HG02642 (cell line): ENCODE results near the gene INPP5A.
"Not testable (repeated sequence)": the region's sequence is repeated elsewhere in the genome, so short reads cannot be mapped to it uniquely, and the experiment has no call there.

ENCODE experiments used
- ATAC-seq: cut with Tn5 transposase; IDR thresholded peaks from one replicate; pipeline ENCODE4 v1.9.1; 2021; ENCODE audit warnings: mild to moderate bottlenecking; ENCODE audit not compliant: unreplicated experiment, poor library complexity

The INPP5A gene

DNA sequence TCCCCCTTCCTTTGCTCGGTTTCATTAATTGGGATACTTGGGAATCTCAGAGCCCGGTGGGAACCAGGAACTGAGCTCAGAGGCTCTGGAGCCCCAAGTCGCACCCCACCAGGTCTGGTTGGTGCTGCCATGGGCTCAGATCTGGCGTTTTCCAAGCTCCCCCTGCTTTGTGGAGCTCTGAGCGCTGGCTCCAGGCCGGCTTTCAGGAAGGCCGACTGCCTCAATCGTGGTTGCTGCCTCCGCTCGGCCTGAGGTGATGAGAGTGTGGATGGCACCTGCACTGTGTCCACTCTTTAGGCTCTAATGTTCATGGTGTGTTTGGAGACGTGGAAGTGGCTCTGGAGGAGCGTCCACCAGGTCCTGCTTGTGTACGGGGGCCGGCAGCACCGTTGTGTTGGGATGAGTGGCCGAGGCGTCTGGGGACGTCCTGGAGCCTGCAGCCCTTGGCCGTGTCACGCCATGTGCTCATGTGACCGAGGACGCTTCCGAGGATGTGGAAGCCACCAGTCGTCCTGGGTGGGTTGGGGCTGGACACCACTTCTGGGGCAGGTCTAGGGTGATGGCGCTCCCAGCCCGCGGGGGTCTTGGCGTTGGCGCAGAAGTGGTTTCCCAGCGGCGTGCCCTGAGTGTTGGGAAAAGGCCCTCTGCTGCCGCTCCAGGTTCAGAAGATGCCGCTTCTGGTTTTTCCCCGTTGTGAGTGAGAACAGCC is 8.2 kb downstream of the INPP5A start:
- ATAC-seq, result no peak

GRCh38 chr10:132546567-132547420 is 9.2 kb downstream of the INPP5A start:
- no peak for ATAC-seq

- ATAC-seq, result no peak
Measured at GRCh38 chr10:132547421-132547861, 9.9 kb downstream of the INPP5A start.

- ATAC-seq, result no peak
Measured at GRCh38 chr10:132548106-132548823, 10.7 kb downstream of the INPP5A start.

DNA sequence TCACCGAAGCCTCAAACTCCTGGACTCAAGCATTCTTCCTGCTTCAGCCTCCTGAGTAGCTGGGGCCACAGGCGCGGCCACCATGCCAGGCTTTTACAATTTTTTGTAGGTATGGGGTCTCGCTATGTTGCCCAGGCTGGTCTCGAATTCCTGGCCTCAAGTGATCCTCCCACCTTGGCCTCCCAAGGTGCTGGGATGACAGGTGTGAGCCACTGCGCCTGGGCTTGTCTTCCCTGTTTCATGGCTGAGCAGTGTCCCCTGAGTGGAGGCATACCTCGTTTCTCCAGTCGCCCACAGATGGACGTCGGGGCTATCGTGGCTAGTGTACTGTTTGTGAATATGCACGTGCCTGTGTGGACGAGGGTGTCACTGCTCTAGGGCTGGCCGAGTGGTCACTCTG is 11.3 kb downstream of the INPP5A start:
- ATAC-seq, result no peak

- no peak for ATAC-seq
Measured at GRCh38 chr10:132549371-132549770, 11.8 kb downstream of the INPP5A start.

- ATAC-seq, result no peak
Measured at GRCh38 chr10:132550366-132551092, 12.9 kb downstream of the INPP5A start.

DNA sequence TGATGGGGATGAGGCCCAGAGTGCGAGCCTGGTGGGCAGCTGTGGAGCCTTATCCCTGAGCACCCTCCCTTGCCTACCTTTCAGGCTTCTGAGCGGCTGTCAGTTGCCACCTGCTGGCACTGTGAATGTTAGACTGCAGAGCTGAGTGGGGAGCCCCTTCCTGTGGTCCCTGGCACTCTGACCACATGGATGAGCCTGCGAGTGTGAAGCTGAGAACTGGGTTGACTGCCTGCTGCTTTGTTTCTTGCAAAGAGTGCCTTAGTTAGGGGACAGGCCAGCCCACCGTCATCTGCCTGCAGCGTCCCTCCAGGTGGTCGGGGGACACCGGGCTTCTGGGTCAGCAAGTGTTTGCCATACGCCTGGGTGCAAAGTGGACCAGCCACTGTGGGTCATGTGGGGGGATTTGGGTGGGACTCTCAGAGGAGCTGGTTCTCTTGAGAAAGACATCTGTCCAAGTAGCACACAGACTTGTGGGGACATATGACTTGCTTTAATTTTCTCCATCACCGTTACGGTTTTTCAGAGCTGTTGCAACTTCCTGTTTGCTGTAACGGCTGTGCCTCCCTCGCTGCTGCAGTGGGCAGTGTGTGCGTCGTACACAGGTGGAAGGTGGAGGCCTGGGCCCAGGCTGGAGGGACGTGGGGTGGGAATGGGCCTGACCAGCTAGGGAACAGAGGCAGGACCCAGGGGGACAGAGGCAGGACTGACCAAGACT is 13.7 kb downstream of the INPP5A start:
- peak; percentile 59 for ATAC-seq

GRCh38 chr10:132551808-132552130 is 14.2 kb downstream of the INPP5A start:
- peak; percentile 14 for ATAC-seq

DNA sequence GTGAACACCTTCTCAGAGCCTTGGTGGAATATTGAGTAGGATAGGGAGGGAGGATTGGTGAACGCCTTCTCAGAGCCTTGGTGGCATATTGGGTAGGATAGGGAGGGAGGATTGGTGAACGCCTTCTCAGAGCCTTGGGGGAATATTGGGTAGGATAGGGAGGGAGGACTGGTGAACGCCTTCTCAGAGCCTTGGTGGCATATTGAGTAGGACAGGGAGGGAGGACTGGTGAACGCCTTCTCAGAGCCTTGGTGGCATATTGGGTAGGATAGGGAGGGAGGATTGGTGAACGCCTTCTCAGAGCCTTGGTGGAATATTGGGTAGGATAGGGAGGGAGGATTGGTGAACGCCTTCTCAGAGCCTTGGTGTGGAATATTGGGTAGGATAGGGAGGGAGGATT is 15.0 kb downstream of the INPP5A start:
- ATAC-seq, result not testable (repeated sequence)

DNA sequence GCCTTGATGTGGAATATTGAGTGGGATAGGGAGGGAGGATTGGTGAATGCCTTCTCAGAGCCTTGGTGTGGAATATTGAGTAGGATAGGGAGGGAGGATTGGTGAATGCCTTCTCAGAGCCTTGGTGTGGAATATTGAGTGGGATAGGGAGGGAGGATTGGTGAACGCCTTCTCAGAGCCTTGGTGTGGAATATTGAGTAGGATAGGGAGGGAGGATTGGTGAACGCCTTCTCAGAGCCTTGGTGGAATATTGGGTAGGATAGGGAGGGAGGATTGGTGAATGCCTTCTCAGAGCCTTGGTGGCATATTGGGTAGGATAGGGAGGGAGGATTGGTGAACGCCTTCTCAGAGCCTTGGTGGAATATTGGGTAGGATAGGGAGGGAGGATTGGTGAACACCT is 16.0 kb downstream of the INPP5A start:
- ATAC-seq, result not testable (repeated sequence)

DNA sequence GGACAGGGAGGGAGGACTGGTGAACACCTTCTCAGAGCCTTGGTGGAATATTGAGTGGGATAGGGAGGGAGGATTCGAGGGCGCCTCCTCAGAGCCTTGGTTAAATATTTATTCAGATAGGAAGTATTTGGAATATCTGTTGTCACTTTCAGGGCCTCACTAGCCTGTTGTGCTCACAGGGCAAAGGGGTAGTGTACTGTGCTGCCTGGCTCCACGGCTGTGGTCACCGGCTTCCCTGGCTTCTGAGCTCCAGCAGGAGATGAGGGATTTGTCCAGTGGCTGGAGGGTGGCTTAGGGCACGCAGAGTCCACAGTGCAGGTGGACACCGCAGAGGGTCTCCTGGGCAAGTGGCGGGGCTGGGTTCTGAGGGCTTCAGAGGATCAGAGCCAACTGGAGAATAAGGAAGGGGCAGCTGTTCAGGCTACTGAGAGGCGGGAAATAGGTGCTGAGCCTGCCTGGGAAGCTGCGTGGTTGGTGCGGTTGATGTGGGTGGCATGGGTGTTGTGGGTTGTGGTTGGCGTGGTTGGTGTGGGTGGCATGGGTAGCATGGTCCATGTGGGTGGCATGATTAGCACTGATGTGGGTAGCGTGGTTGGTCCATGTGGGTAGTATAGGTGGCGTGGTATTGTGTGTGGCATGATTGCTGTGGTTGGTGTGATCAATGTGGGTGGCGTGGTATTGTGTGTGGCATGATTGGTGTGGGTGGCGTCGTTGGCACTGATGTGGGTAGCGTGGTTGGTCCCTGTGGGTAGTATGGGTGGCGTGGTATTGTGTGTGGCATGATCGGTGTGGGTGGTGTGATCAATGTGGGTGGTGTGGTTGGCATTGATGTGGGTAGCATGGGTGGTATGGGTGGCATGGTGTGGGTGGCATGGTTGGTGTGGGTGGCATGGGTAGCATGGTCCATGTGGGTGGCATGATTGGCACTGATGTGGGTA is 16.7 kb downstream of the INPP5A start:
- no peak for ATAC-seq

GRCh38 chr10:132554991-132555647 is 17.5 kb downstream of the INPP5A start:
- ATAC-seq, result no peak

DNA sequence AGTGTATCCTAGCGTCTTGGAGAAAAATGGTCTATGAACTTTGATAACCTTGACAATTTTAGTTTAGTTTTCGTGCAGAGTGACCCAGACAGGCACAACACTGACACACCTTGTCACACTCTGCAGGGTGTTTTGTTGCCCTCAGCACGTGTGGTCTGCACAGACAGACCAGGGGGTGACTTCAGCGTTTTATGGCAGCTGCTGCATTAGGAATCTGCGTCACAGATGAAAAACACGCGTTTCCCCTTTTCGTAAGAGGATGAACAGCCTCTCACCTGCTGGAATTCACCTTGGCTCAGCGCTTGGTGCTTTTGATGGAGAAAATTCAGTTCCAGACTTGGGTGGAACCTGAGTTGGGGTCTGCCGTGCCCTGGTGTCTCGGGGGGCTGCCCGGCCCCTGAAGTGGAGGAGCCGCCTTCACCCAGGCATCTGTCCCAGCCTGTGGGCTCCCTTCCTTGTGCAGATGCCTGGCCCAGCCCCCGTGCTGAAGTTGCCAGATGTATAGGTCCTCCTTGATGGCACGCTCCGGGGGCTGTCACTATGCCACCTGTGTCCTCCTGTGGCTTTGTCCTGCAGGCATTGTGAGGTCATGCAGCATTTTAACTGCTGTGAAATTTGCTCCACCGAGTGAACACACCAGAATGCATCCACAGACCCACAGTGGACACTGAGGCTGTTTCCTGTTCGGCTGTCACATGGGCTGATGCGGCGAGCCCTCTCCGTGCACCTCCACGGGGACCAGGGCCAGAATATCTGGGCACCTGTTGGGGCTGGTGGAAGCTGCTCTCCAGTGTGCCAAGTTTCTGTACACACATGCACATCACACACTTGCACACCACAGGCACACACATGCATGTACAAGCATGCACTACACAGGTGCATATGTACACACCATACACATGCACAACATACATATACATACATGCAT is 18.3 kb downstream of the INPP5A start:
- no peak for ATAC-seq

DNA sequence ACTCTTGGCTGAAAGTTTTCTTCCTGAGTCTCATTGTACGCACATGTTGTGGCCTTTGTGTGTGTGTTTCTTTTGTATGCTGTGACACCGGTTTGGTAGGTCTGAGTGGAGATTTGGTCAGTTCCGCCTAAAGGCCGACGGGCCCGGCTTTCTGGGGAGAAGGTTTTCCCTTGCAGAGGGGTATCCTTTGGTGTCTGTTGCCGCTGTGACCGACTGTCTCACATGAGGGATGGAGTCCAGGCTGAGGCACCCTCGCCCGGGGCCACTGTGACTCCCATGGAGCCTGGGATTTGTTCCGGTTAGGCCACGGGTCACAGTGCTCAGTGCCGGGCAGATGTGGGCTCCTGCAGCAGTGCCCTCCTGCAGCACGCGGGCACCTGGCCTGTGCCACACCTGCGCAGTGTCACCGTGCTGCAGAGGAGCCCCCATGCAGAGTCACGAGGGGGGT is 19.4 kb downstream of the INPP5A start:
- no peak for ATAC-seq

GRCh38 chr10:132557696-132558515 is 20.3 kb downstream of the INPP5A start:
- ATAC-seq, result no peak
